IMR-90 (cell line): Measurements from ENCODE around the gene ENAH. TPM values are rescaled to one million over a fixed set of nuclear protein-coding genes. Genes with fewer than 3 reads are reported as not detected.

ENCODE experiments used
- ATAC-seq: fragments of 200-7000 bp; cut with Tn5 transposase; 2 replicates; pipeline ENCODE4 v1.9.1; 2020; ENCODE audit warnings: low read depth, mild to moderate bottlenecking, moderate library complexity
- BruUV-seq: library from RNA; stranded (reverse); fragments of 400-500 nt; replicated peaks from 2 replicates; lab custom pipeline; 2021; lab: Mats Ljungman, UMichigan
- CTCF ChIA-PET: fragments of 300-600 bp; formaldehyde crosslinking; extraction: SDS; loops from one replicate; lab custom pipeline; 2021; ENCODE audit warnings: antibody characterized with exemption; lab: Yijun Ruan, JAX
- POLR2A ChIA-PET: fragments of 300-600 bp; sonication (Branson Sonifier 250); formaldehyde crosslinking; loops from one replicate; lab custom pipeline; 2022; ENCODE audit warnings: antibody characterized with exemption; ENCODE audit not compliant: unreplicated experiment; lab: Charles Lee
- DNase-seq: peaks from one replicate; pipeline ENCODE4 v3.0.0; 2013
- H2AFZ ChIP-seq: replicated peaks from 2 replicates; pipeline ENCODE3; 2013; ENCODE audit warnings: low read length, mild to moderate bottlenecking; ENCODE audit not compliant: poor library complexity
- H2AK5ac ChIP-seq: 2 replicates; pipeline ENCODE4 v1.6.1; 2013; ENCODE audit warnings: low read depth, low read length, inconsistent platforms
- H2AK9ac ChIP-seq: replicated peaks from 2 replicates; pipeline ENCODE3; 2013; ENCODE audit warnings: mild to moderate bottlenecking, low read depth, low read length, moderate library complexity; ENCODE audit not compliant: poor library complexity
- H2BK120ac ChIP-seq: 2 replicates; pipeline ENCODE4 v1.6.1; 2013; ENCODE audit warnings: low read depth, low read length, inconsistent platforms
- H2BK15ac ChIP-seq: 3 replicates; pipeline ENCODE4 v1.6.1; 2013; ENCODE audit warnings: low read depth, low read length, inconsistent platforms
- H2BK20ac ChIP-seq: 2 replicates; pipeline ENCODE4 v1.6.1; 2013; ENCODE audit warnings: low read depth, mild to moderate bottlenecking, inconsistent platforms, low read length, moderate library complexity
- H2BK5ac ChIP-seq: 2 replicates; pipeline ENCODE4 v1.6.1; 2013; ENCODE audit warnings: mild to moderate bottlenecking, low read depth, low read length, inconsistent platforms; ENCODE audit not compliant: poor library complexity, severe bottlenecking
- H3K14ac ChIP-seq: replicated peaks from 2 replicates; pipeline ENCODE4 v1.6.1; 2013; ENCODE audit warnings: low read depth, low read length, inconsistent platforms
- H3K18ac ChIP-seq: 2 replicates; pipeline ENCODE4 v1.6.1; 2013; ENCODE audit warnings: low read depth, low read length, control low read depth
- H3K23ac ChIP-seq: 2 replicates; pipeline ENCODE4 v1.6.1; 2013; ENCODE audit warnings: low read depth, low read length, inconsistent platforms
- H3K27ac ChIP-seq: 2 replicates; pipeline ENCODE4 v1.5.1; 2013; ENCODE audit warnings: mild to moderate bottlenecking, control low read depth, low read length; ENCODE audit not compliant: insufficient read depth
- H3K27me3 ChIP-seq: 2 replicates; pipeline ENCODE4 v1.6.1; 2013; ENCODE audit warnings: low read length; ENCODE audit not compliant: control insufficient read depth, insufficient read depth
- H3K36me3 ChIP-seq: 2 replicates; pipeline ENCODE4 v1.6.1; 2013; ENCODE audit warnings: low read length, mixed read lengths; ENCODE audit not compliant: control insufficient read depth, insufficient read depth
- H3K4ac ChIP-seq: 2 replicates; pipeline ENCODE4 v1.6.1; 2013; ENCODE audit warnings: low read depth, low read length, inconsistent platforms
- H3K4me1 ChIP-seq: 2 replicates; pipeline ENCODE4 v1.6.1; 2013; ENCODE audit warnings: low read length, mixed read lengths; ENCODE audit not compliant: control insufficient read depth, insufficient read depth
- H3K4me2 ChIP-seq: 2 replicates; pipeline ENCODE4 v1.6.1; 2013; ENCODE audit warnings: low read depth, mild to moderate bottlenecking, control low read depth, low read length, moderate library complexity
- H3K4me3 ChIP-seq: 2 replicates; pipeline ENCODE4 v1.5.1; 2013; ENCODE audit warnings: low read depth, mild to moderate bottlenecking, control low read depth, low read length, moderate library complexity; ENCODE audit not compliant: insufficient read depth
- H3K56ac ChIP-seq: 2 replicates; pipeline ENCODE4 v1.6.1; 2013; ENCODE audit warnings: low read length, inconsistent platforms; ENCODE audit not compliant: insufficient read depth; ENCODE audit errors: extremely low read depth
- H3K79me1 ChIP-seq, 2 experiments: 2 replicates each; pipeline ENCODE4 v1.6.1; 2013; ENCODE audit warnings: low read length in 2 of 2, inconsistent platforms in 1 of 2, low read depth in 1 of 2
- H3K9ac ChIP-seq: 2 replicates; pipeline ENCODE4 v1.6.1; 2013; ENCODE audit warnings: low read depth, low read length, control low read depth
- H3K9me1 ChIP-seq: 2 replicates; pipeline ENCODE4 v1.6.1; 2013; ENCODE audit warnings: low read length, inconsistent platforms; ENCODE audit not compliant: insufficient read depth
- H3K9me3 ChIP-seq: 2 replicates; pipeline ENCODE4 v1.6.1; 2013; ENCODE audit warnings: low read length; ENCODE audit not compliant: control insufficient read depth, insufficient read depth
- H4K20me1 ChIP-seq: 2 replicates; pipeline ENCODE4 v1.6.1; 2013; ENCODE audit warnings: low read length, inconsistent platforms; ENCODE audit not compliant: insufficient read depth
- H4K5ac ChIP-seq: 2 replicates; pipeline ENCODE4 v1.6.1; 2013; ENCODE audit warnings: mild to moderate bottlenecking, low read depth, low read length, control low read depth
- H4K8ac ChIP-seq, 2 experiments: 2 replicates each; pipeline ENCODE4 v1.6.1; 2013; ENCODE audit warnings: low read depth in 2 of 2, low read length in 2 of 2, control low read depth in 1 of 2, inconsistent platforms in 1 of 2
- H4K91ac ChIP-seq: 2 replicates; pipeline ENCODE4 v1.6.1; 2013; ENCODE audit warnings: low read depth, low read length, inconsistent platforms; ENCODE audit not compliant: insufficient read depth
- BHLHE40 ChIP-seq: fragments of 150-350 bp; IDR thresholded peaks from 2 replicates; pipeline ENCODE4 v1.6.1; 2016; ENCODE audit warnings: mild to moderate bottlenecking, low read depth, low read length
- CEBPB ChIP-seq: IDR thresholded peaks from 2 replicates; pipeline ENCODE4 v1.6.1; 2012; ENCODE audit warnings: low read depth, low read length, improper control_type of control experiment
- CHD1 ChIP-seq: IDR thresholded peaks from 2 replicates; pipeline ENCODE4 v1.6.1; 2012; ENCODE audit warnings: low read depth, low read length, improper control_type of control experiment
- FOS ChIP-seq: fragments of 150-350 bp; IDR thresholded peaks from 2 replicates; pipeline ENCODE4 v1.6.1; 2016; ENCODE audit warnings: low read depth, low read length
- MAFK ChIP-seq: IDR thresholded peaks from 2 replicates; pipeline ENCODE4 v1.6.1; 2012; ENCODE audit warnings: low read depth, low read length, improper control_type of control experiment
- MAZ ChIP-seq: IDR thresholded peaks from 2 replicates; pipeline ENCODE4 v1.6.1; 2012; ENCODE audit warnings: low read depth, mild to moderate bottlenecking, low read length, improper control_type of control experiment, moderate library complexity, borderline replicate concordance
- MXI1 ChIP-seq: IDR thresholded peaks from 2 replicates; pipeline ENCODE4 v1.6.1; 2012; ENCODE audit warnings: low read depth, mild to moderate bottlenecking, low read length, moderate library complexity, borderline replicate concordance
- POLR2A ChIP-seq: IDR thresholded peaks from 2 replicates; pipeline ENCODE4 v1.6.1; 2012; ENCODE audit warnings: mild to moderate bottlenecking, low read depth, low read length
- RAD21 ChIP-seq: IDR thresholded peaks from 2 replicates; pipeline ENCODE4 v1.6.1; 2012; ENCODE audit warnings: low read length, improper control_type of control experiment
- RCOR1 ChIP-seq: IDR thresholded peaks from 2 replicates; pipeline ENCODE4 v1.6.1; 2012; ENCODE audit warnings: mild to moderate bottlenecking, low read length, improper control_type of control experiment; ENCODE audit not compliant: insufficient replicate concordance
- RFX5 ChIP-seq: IDR thresholded peaks from 2 replicates; pipeline ENCODE4 v1.8.0; 2012; ENCODE audit warnings: low read depth, mild to moderate bottlenecking, low read length, moderate library complexity
- SMC3 ChIP-seq: fragments of 150-350 bp; IDR thresholded peaks from 2 replicates; pipeline ENCODE4 v1.6.1; 2016; ENCODE audit warnings: low read depth, mild to moderate bottlenecking, antibody characterized with exemption, low read length, moderate library complexity
- WGBS, 2 experiments: methylation state at CpG; one replicate each; pipeline versions ENCODE4 v1.1.5 to v1.1.7; 2013; ENCODE audit warnings: missing lambda C conversion rate in 2 of 2; ENCODE audit not compliant: insufficient read length in 1 of 2; ENCODE audit errors: extremely low coverage in 2 of 2; 5-methylcytosine and 5-hydroxymethylcytosine counted together
- dilution Hi-C: fragments of 300-500 bp; cut with HindIII; formaldehyde crosslinking; loops from one replicate; pipeline ENCODE4 v1.14.3; 2018; ENCODE audit warnings: low sequenced_read_pairs; ENCODE audit not compliant: unreplicated experiment
- in situ Hi-C: fragments of 300-500 bp; cut with MboI; formaldehyde crosslinking; loops from 3 replicates; pipeline ENCODE4 v1.14.3; 2019; ENCODE audit warnings: low sequenced_read_pairs, inconsistent platforms, mixed read lengths
- intact Hi-C: fragments of 100-400 bp; cut with micrococcal nuclease; formaldehyde crosslinking; loops from 2 replicates; pipeline ENCODE4 v1.10.0; 2022
- polyA plus RNA-seq, 3 experiments: library from polyadenylated mRNA; depleted of rRNA; stranded (reverse); fragments of >200 nt; gene quantifications; 2 replicates each; pipeline ENCODE4 v1.2.3, GENCODE V29; 2012; ENCODE audit warnings: low replicate concordance in 1 of 3
- total RNA-seq: library from RNA; depleted of rRNA; stranded (reverse); fragments of >200 nt; gene quantifications from 2 replicates; pipeline ENCODE4 v1.2.3, GENCODE V29; 2012
- TF ChIP-seq, protein P1 (sequence below): fragments of 150-350 bp; IDR thresholded peaks from 2 replicates; pipeline ENCODE4 v1.6.1; 2016; ENCODE audit warnings: low read depth, mild to moderate bottlenecking, low read length, moderate library complexity, borderline replicate concordance
- TF ChIP-seq, protein P2 (sequence below): conservative IDR thresholded peaks from 2 replicates; pipeline ENCODE4 v1.5.1; 2012; ENCODE audit warnings: mild to moderate bottlenecking, low read depth, low read length, improper control_type of control experiment
- TF ChIP-seq, protein P3 (sequence below): fragments of 150-350 bp; IDR thresholded peaks from 2 replicates; pipeline ENCODE4 v1.6.1; 2017; ENCODE audit warnings: mild to moderate bottlenecking, antibody characterized with exemption, low read length, low read depth

The ENAH gene
- total and polyA plus RNA-seq, 2 of the 4 experiments (the other 2 are of a cell fraction) = 61.3 to 86.9 TPM

DNA sequence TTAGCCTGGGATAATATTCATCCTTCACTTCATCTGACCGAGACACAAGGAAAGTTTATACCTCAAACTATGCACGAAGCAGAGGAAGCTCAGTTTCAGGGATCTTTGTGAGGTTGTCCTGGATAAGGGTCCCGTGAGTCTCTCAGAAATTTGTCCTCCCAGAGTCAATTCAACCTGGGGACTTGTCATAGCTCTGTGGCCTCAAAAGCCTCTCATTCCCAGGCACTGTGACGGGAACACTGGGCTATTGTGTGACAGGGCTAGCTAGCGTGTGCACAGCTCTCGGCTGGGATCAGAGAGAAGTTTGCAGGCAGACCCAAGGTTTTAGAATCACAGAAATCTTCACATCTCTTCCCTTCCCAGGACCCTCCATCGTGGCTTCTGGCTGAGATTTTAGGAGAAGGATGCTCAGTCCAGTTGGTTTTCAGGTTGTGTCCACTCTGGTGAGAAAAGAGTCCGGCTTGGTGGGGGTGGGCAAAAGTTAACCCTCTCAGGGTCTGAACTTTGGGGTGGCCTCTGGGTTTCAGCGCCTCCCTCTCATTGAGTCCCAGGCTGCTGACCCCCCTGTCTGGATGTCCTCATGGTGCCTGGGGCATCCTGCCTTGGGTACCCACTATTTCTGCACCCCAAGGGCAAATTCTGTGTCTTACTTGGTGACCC is 204.6 kb downstream of the ENAH start:
- Histone ChIP-seq H3K79me1 (no peaks in the 10 kb centered on the region), H4K20me1 (no peaks in the 10 kb centered on the region), H4K8ac (peak overlapping the region; percentile 29 to 49; a peak in 2 of 4 replicates), H3K9me3 (no peaks in the 10 kb centered on the region), H2AK5ac (peak overlapping the region; percentile 17; the same call in 1 of the 2 replicates), H3K27me3 (no peaks in the 10 kb centered on the region), H3K27ac (peak overlapping the region; percentile 19; the same call in 1 of the 2 replicates), H2BK5ac (no peak overlapping the region), H3K36me3 (no peaks in the 10 kb centered on the region), H3K4me1 (peaks cover 11% of the 10 kb centered on the region), H2AFZ (peak overlapping the region; percentile 1), H3K4ac (peak overlapping the region; percentile 37; the same call in 1 of the 2 replicates), H4K5ac (peak overlapping the region; percentile 50), H3K4me3 (no peak overlapping the region), H2BK20ac (peak overlapping the region; percentile 61; the same call in 1 of the 2 replicates), H2AK9ac (no peak overlapping the region), H3K56ac (no peak overlapping the region), H3K23ac (peak overlapping the region; percentile 69; the same call in 1 of the 2 replicates), H3K4me2 (peak overlapping the region; percentile 18), H4K91ac (0 out of 2 replicates have a peak overlapping the region, but pooled peaks have one; percentile 3), H2BK120ac (peak overlapping the region; percentile 72), H3K14ac (peak overlapping the region; percentile 77), H2BK15ac (no peak overlapping the region), H3K9ac (peak overlapping the region; percentile 8; the same call in 1 of the 2 replicates), H3K9me1 (0 out of 2 replicates have a peak, but pooled peaks cover 5% of the 10 kb centered on the region), H3K18ac (peak overlapping the region; percentile 10)
- ChIA-PET POLR2A (no interaction called here), CTCF (no interaction called here)
- dilution Hi-C loops = no loop called here
- in situ Hi-C loops = no loop called here
- no peak for DNase-seq
- intact Hi-C loops = no loop called here
- ATAC-seq = no peak; the same call in 1 of the 2 replicates
- no TSS peak for BruUV-seq
- WGBS, 2 experiments = 40% methylated on average over 1 of the region's 9 CpGs; no CpG with 5 or more reads in 1 of the 2 experiments
- TF ChIP-seq MAZ (no peak), RAD21 (no peak), CHD1 (no peak), RFX5 (no peak), POLR2A (no peak), CEBPB (no peak), BHLHE40 (no peak), MXI1 (no peak), RCOR1 (no peak), SMC3 (no peak), FOS (no peak), MAFK (no peak)
- TF ChIP-seq, protein P1, sequence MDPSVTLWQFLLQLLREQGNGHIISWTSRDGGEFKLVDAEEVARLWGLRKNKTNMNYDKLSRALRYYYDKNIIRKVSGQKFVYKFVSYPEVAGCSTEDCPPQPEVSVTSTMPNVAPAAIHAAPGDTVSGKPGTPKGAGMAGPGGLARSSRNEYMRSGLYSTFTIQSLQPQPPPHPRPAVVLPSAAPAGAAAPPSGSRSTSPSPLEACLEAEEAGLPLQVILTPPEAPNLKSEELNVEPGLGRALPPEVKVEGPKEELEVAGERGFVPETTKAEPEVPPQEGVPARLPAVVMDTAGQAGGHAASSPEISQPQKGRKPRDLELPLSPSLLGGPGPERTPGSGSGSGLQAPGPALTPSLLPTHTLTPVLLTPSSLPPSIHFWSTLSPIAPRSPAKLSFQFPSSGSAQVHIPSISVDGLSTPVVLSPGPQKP = no peak
- TF ChIP-seq, protein P2, sequence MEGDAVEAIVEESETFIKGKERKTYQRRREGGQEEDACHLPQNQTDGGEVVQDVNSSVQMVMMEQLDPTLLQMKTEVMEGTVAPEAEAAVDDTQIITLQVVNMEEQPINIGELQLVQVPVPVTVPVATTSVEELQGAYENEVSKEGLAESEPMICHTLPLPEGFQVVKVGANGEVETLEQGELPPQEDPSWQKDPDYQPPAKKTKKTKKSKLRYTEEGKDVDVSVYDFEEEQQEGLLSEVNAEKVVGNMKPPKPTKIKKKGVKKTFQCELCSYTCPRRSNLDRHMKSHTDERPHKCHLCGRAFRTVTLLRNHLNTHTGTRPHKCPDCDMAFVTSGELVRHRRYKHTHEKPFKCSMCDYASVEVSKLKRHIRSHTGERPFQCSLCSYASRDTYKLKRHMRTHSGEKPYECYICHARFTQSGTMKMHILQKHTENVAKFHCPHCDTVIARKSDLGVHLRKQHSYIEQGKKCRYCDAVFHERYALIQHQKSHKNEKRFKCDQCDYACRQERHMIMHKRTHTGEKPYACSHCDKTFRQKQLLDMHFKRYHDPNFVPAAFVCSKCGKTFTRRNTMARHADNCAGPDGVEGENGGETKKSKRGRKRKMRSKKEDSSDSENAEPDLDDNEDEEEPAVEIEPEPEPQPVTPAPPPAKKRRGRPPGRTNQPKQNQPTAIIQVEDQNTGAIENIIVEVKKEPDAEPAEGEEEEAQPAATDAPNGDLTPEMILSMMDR = no peak
- TF ChIP-seq, protein P3, sequence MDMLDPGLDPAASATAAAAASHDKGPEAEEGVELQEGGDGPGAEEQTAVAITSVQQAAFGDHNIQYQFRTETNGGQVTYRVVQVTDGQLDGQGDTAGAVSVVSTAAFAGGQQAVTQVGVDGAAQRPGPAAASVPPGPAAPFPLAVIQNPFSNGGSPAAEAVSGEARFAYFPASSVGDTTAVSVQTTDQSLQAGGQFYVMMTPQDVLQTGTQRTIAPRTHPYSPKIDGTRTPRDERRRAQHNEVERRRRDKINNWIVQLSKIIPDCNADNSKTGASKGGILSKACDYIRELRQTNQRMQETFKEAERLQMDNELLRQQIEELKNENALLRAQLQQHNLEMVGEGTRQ = no peak
